Spleen (tissue), 7 donors: ENCODE results near the gene EED.

ENCODE experiments used
- CTCF ChIP-seq, 11 experiments: fragments of 200-600 bp in 7 of 11; fragments of 450-650 bp in 4 of 11; sonication (generic) in 4 of 11; IDR thresholded peaks in 8 of 11; conservative IDR thresholded peaks in 3 of 11; 1 replicate in 7 of 11; 2 replicates in 4 of 11; pipeline versions ENCODE4 v1.4.0 to v1.8.0; 2016 to 2021; ENCODE audit warnings: antibody characterized with exemption in 11 of 11, inconsistent platforms in 4 of 11, mild to moderate bottlenecking in 1 of 11
- POLR2A ChIP-seq, 3 donors: fragments of 450-650 bp; IDR thresholded peaks; one replicate each; pipeline ENCODE4 v1.5.1; 2017; ENCODE audit warnings: antibody characterized with exemption in 3 of 3, mild to moderate bottlenecking in 1 of 3
- POLR2AphosphoS5 ChIP-seq, 3 donors: sonication (generic); formaldehyde crosslinking; IDR thresholded peaks; one replicate each; pipeline ENCODE4 v1.5.1; 2017; ENCODE audit warnings: antibody characterized with exemption in 3 of 3
- donor health status: DM: no; HTN: no; CAD: no; lungs with moderate emphysema.
- donor health status: DM: no; HTN: no; CAD: no.
- donor health status: DM: no; HTN: no; CAD: no.

DNA sequence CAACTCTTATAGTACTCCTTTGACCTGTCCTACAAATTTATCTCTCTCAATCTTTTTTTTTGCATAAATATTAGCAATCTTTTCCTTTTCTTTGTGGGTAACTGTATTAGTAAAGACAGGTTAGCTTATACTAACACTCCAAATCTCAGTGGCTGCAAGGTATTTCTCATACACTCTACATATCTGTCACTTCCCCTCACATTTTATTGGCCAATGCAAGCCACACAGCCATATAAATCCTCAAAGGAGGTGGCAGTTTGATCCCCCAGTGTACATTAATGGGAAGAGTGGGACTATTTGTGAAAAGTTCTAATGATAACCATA is 42.6 kb upstream of the EED start:
- TF ChIP-seq POLR2AphosphoS5 (IDR thresholded peaks at IDR 0.05), result no peak
- no peak for TF ChIP-seq CTCF (IDR thresholded peaks at IDR 0.05 in 8 of 11, conservative IDR thresholded peaks at IDR 0.05 in 3 of 11)
- TF ChIP-seq POLR2A (IDR thresholded peaks at IDR 0.05), result no peak
